OCI-LY7 (cell line): ENCODE data around the gene GPR87. TPM values are rescaled to one million over a fixed set of nuclear protein-coding genes. Genes with fewer than 3 reads are reported as not detected.

Experiments used
- BruUV-seq: library from RNA; stranded (reverse); fragments of 400-500 nt; replicated peaks from 2 replicates; lab custom pipeline; 2021; lab: Mats Ljungman, UMichigan
- CTCF ChIA-PET: fragments of 300-600 bp; sonication (Branson Sonifier 250); formaldehyde crosslinking; loops from one replicate; lab custom pipeline; 2022; ENCODE audit warnings: antibody characterized with exemption; ENCODE audit not compliant: unreplicated experiment; lab: Charles Lee
- POLR2A ChIA-PET: fragments of 300-600 bp; sonication (Branson Sonifier 250); formaldehyde crosslinking; loops from one replicate; lab custom pipeline; 2022; ENCODE audit warnings: antibody characterized with exemption; lab: Charles Lee
- DNase-seq: peaks from one replicate; pipeline ENCODE4 v3.0.0-alpha.2; 2015; ENCODE audit warnings: low spot score
- H2AFZ ChIP-seq: fragments of 200-600 bp; sonication (generic), shearing (Covaris generic); 2 replicates; pipeline ENCODE4 v1.6.1; 2014; ENCODE audit warnings: mild to moderate bottlenecking, antibody characterized with exemption, low read length, moderate library complexity
- H3K27ac ChIP-seq: fragments of 200-600 bp; sonication (generic); 2 replicates; pipeline ENCODE4 v1.5.1; 2014; ENCODE audit warnings: mixed run types, low read depth, mild to moderate bottlenecking, moderate library complexity, low read length, inconsistent platforms; ENCODE audit not compliant: poor library complexity, severe bottlenecking
- H3K36me3 ChIP-seq: fragments of 200-600 bp; sonication (generic); 2 replicates; pipeline ENCODE4 v1.6.1; 2014; ENCODE audit warnings: mild to moderate bottlenecking, antibody characterized with exemption, low read length, moderate library complexity, mixed read lengths; ENCODE audit not compliant: insufficient read depth
- H3K4me1 ChIP-seq: fragments of 200-600 bp; sonication (generic); 2 replicates; pipeline ENCODE4 v1.5.1; 2014; ENCODE audit warnings: mild to moderate bottlenecking, low read length; ENCODE audit not compliant: insufficient read depth, poor library complexity, severe bottlenecking
- H3K4me2 ChIP-seq: fragments of 200-600 bp; sonication (generic); 2 replicates; pipeline ENCODE4 v1.6.1; 2014; ENCODE audit warnings: mild to moderate bottlenecking, low read length
- H3K4me3 ChIP-seq: fragments of 200-600 bp; sonication (generic); 2 replicates; pipeline ENCODE4 v1.5.1; 2014; ENCODE audit warnings: mild to moderate bottlenecking, low read depth, low read length; ENCODE audit not compliant: poor library complexity, severe bottlenecking
- H3K79me2 ChIP-seq: fragments of 200-600 bp; sonication (generic); 2 replicates; pipeline ENCODE4 v1.6.1; 2016; ENCODE audit warnings: low read depth, mild to moderate bottlenecking, low read length, moderate library complexity, mixed read lengths; ENCODE audit not compliant: insufficient read depth
- H3K9me2 ChIP-seq: fragments of 200-600 bp; sonication (generic); 2 replicates; pipeline ENCODE4 v1.6.1; 2016; ENCODE audit warnings: mild to moderate bottlenecking, low read length, mixed read lengths; ENCODE audit not compliant: insufficient read depth
- H3K9me3 ChIP-seq: fragments of 200-600 bp; sonication (generic); 2 replicates; pipeline ENCODE4 v1.6.1; 2014; ENCODE audit warnings: mild to moderate bottlenecking, mixed run types, low read length, mixed read lengths
- H4K20me1 ChIP-seq: fragments of 200-600 bp; sonication (generic); 2 replicates; pipeline ENCODE4 v1.6.1; 2014; ENCODE audit warnings: mild to moderate bottlenecking, antibody characterized with exemption, low read length, moderate library complexity, mixed read lengths; ENCODE audit not compliant: insufficient read depth
- EZH2phosphoT487 ChIP-seq: fragments of 200-600 bp; sonication (generic); IDR thresholded peaks from 2 replicates; pipeline ENCODE4 v1.6.1; 2018; ENCODE audit warnings: low read depth, borderline replicate concordance, mild to moderate bottlenecking, mixed run types, antibody characterized with exemption, low read length, moderate library complexity, mixed read lengths
- intact Hi-C: fragments of 100-400 bp; cut with micrococcal nuclease; formaldehyde crosslinking; loops from one replicate; pipeline ENCODE4 v1.10.0; 2022; ENCODE audit not compliant: unreplicated experiment
- total RNA-seq, 2 experiments: library from RNA; depleted of rRNA in 1 of 2; stranded (reverse); fragments of >200 nt in 1 of 2; shearing (Covaris generic) in 1 of 2; gene quantifications; 2 replicates each; pipeline ENCODE4 v1.2.3, GENCODE V29; 2014 to 2022
- TF ChIP-seq, protein P1 (sequence below): fragments of 200-600 bp; sonication (generic); conservative IDR thresholded peaks from 2 replicates; pipeline ENCODE4 v1.5.1; 2014; ENCODE audit warnings: mild to moderate bottlenecking, antibody characterized with exemption, low read length, moderate library complexity, mixed read lengths

GPR87 gene
- total RNA-seq, 2 experiments from 2014 or later = not detected

DNA sequence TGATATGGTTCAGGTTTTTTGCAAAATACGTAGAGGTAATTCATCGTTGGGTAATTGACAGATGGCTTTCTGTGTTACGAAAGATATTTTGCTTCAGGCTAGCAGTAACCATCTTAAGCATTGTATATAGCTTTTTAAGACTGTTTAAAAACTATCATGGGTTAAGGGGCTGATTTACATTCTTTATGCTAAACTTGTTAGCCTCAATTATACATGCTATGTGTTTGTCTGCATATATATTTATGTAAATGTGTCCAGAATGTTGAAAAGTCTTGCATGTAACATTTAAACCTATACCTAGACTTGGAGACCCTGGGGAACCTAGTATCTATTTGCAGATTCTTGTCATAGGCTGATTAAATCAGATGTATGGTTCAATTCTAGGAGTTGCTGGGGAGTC lies 27.2 kb downstream of the GPR87 start:
- no TSS peak for BruUV-seq
- no peak overlapping the region for H3K4me2 ChIP-seq
- no peaks in the 10 kb centered on the region for H4K20me1 ChIP-seq
- intact Hi-C loops = no loop called here
- no peak overlapping the region for H3K27ac ChIP-seq
- H3K36me3 ChIP-seq = no peaks in the 10 kb centered on the region
- no peaks in the 10 kb centered on the region for H3K9me3 ChIP-seq
- H3K4me1 ChIP-seq = no peaks in the 10 kb centered on the region
- no peak overlapping the region for H3K4me3 ChIP-seq
- ChIA-PET POLR2A (interaction anchor here (0.7 to 2.4 kb wide), 2 partner anchors 10 to 59 kb away, joined by 3 to 5 read pairs; no protein-coding TSS in a partner anchor), CTCF (no interaction called here)
- no peak for DNase-seq
- no peaks in the 10 kb centered on the region for H3K79me2 ChIP-seq
- no peak overlapping the region for H2AFZ ChIP-seq
- TF ChIP-seq, protein P1, sequence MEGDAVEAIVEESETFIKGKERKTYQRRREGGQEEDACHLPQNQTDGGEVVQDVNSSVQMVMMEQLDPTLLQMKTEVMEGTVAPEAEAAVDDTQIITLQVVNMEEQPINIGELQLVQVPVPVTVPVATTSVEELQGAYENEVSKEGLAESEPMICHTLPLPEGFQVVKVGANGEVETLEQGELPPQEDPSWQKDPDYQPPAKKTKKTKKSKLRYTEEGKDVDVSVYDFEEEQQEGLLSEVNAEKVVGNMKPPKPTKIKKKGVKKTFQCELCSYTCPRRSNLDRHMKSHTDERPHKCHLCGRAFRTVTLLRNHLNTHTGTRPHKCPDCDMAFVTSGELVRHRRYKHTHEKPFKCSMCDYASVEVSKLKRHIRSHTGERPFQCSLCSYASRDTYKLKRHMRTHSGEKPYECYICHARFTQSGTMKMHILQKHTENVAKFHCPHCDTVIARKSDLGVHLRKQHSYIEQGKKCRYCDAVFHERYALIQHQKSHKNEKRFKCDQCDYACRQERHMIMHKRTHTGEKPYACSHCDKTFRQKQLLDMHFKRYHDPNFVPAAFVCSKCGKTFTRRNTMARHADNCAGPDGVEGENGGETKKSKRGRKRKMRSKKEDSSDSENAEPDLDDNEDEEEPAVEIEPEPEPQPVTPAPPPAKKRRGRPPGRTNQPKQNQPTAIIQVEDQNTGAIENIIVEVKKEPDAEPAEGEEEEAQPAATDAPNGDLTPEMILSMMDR = no peak
- TF ChIP-seq EZH2phosphoT487 = no peak
- H3K9me2 ChIP-seq = no peaks in the 10 kb centered on the region

- H3K79me2 ChIP-seq = no peaks in the 10 kb centered on the region
- no peak for DNase-seq
- no peak overlapping the region for H3K27ac ChIP-seq
- H4K20me1 ChIP-seq = no peaks in the 10 kb centered on the region
- H3K4me2 ChIP-seq = no peak overlapping the region
- H3K9me3 ChIP-seq = no peaks in the 10 kb centered on the region
- BruUV-seq = no TSS peak
- no peaks in the 10 kb centered on the region for H3K36me3 ChIP-seq
- ChIA-PET POLR2A (interaction anchor here (0.7 to 1.0 kb wide), 4 partner anchors 8 to 115 kb away, joined by 3 to 4 read pairs (median 4); no protein-coding TSS in a partner anchor), CTCF (no interaction called here)
- no peak overlapping the region for H2AFZ ChIP-seq
- no peak for TF ChIP-seq EZH2phosphoT487
- TF ChIP-seq, protein P1 = no peak
- intact Hi-C loops = no loop called here
- no peaks in the 10 kb centered on the region for H3K9me2 ChIP-seq
- no peaks in the 10 kb centered on the region for H3K4me1 ChIP-seq
- H3K4me3 ChIP-seq = no peak overlapping the region
Measured at GRCh38 chr3:151285940-151286339, 30.7 kb downstream of the GPR87 start.

GRCh38 chr3:151283907-151284461 lies 32.6 kb downstream of the GPR87 start:
- Histone ChIP-seq H3K4me1 (no peaks in the 10 kb centered on the region), H3K9me3 (no peaks in the 10 kb centered on the region), H3K4me2 (no peak overlapping the region), H3K79me2 (no peaks in the 10 kb centered on the region), H4K20me1 (no peaks in the 10 kb centered on the region), H3K4me3 (no peak overlapping the region), H3K9me2 (no peaks in the 10 kb centered on the region), H3K27ac (no peak overlapping the region), H2AFZ (no peak overlapping the region), H3K36me3 (no peaks in the 10 kb centered on the region)
- BruUV-seq = no TSS peak
- TF ChIP-seq EZH2phosphoT487 = no peak
- TF ChIP-seq, protein P1 = no peak
- ChIA-PET CTCF (no interaction called here), POLR2A (no interaction called here)
- intact Hi-C loops = loop anchor here (1.0 kb wide), 2 partner anchors 57 to 116 kb away; no protein-coding TSS in a partner anchor
- no peak for DNase-seq
